ENCODE data around the gene TAF8.
"Not testable (repeated sequence)": the region's sequence is repeated elsewhere in the genome, so short reads cannot be mapped to it uniquely, and the experiment has no call there.

TAF8 gene

DNA sequence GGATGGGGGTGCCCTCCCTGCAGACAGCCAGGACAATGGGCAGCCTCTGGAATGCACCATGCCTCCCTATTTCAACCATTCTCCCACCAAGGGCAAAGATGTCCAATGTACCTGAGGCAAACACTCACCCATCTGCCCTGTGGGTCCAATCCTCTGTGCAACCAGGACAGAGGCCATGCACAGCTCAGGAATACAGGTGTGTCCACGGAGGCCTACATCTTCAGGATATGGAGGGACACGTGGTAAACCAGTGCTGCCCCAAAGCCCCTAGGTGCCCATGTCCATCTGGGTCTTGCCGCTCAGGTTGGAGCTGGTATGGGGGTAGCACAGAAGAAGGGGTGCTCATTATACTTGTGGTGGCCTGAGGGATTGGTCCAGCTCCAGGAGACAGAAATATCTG lies 20.4 kb upstream of the TAF8 start:
- H3K4me3 ChIP-seq (ENCODE audit: control insufficient read depth, low read depth, low read length) = no peak overlapping the region
- no peak for TF ChIP-seq CTCF (conservative IDR thresholded peaks at IDR 0.05; ENCODE audit: control insufficient read depth, insufficient read depth, low read depth, low read length)
- no peak for DNase-seq (ENCODE audit: low read depth)

- TF ChIP-seq CTCF (conservative IDR thresholded peaks at IDR 0.05; ENCODE audit: control insufficient read depth, insufficient read depth, low read depth, low read length) = no peak
- DNase-seq (ENCODE audit: low read depth) = no peak
- H3K4me3 ChIP-seq (ENCODE audit: control insufficient read depth, low read depth, low read length) = no peak overlapping the region
Measured at GRCh38 chr6:42030585-42031506, 19.5 kb upstream of the TAF8 start.

- DNase-seq (ENCODE audit: low read depth) = no peak
- no peak for TF ChIP-seq CTCF (conservative IDR thresholded peaks at IDR 0.05; ENCODE audit: control insufficient read depth, insufficient read depth, low read depth, low read length)
- no peak overlapping the region for H3K4me3 ChIP-seq (ENCODE audit: control insufficient read depth, low read depth, low read length)
Measured at GRCh38 chr6:42032366-42032765, 18.0 kb upstream of the TAF8 start.

- not testable (repeated sequence) for H3K4me3 ChIP-seq (ENCODE audit: control insufficient read depth, low read depth, low read length); DNase-seq (ENCODE audit: low read depth)
Measured at GRCh38 chr6:42037669-42038068, 12.7 kb upstream of the TAF8 start.

DNA sequence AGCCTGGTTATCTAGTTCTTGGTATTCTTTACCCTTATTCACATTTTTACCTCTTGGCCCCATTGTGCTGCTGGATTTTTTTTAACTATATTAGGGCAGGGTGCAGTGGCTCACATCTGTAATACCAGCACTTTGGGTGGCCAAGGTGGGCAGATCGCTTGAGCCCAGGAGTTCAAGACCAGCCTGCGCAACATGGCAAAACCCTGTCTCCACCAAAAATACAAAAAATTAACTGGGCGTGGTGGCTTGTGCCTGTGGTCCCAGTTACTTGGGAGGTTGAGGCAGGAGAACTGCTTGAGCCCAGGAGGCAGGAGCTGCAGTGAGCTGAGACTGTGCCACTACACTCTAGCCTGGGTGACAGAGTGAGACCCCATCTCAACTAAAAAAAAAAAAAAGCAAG lies 12.2 kb upstream of the TAF8 start:
- H3K4me3 ChIP-seq (ENCODE audit: control insufficient read depth, low read depth, low read length) = no peak overlapping the region
- no peak for TF ChIP-seq CTCF (conservative IDR thresholded peaks at IDR 0.05; ENCODE audit: control insufficient read depth, insufficient read depth, low read depth, low read length)
- no peak for DNase-seq (ENCODE audit: low read depth)

DNA sequence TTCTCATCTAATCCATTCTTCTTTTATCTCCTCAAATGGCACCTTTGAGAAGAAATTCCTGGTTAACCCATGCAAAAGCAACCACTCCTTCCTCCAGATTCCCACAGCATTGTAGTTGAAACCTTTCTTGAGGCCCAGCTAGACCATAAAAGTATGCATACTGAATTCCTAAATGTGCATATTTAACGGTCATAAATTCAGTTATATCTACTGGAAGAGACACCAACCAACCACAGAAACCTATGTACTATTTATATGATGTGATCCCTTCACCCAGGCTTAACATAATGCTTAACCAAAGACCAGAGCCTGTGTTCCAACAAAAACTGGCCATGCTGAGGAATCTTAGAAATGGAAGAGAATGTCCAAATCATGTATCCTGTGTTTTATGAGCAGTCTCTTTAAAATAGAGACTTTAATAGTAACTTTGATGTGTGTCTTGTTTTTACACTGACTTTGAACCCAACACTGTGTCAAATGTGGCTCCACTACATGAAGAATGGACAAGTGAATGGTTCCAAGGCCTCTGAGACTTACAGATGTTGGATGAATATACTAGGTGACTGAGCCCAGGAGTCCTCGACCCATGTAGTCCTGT lies 11.4 kb upstream of the TAF8 start:
- TF ChIP-seq CTCF (conservative IDR thresholded peaks at IDR 0.05; ENCODE audit: control insufficient read depth, insufficient read depth, low read depth, low read length) = no peak
- no peak overlapping the region for H3K4me3 ChIP-seq (ENCODE audit: control insufficient read depth, low read depth, low read length)
- DNase-seq (ENCODE audit: low read depth) = no peak

- no peak for TF ChIP-seq CTCF (conservative IDR thresholded peaks at IDR 0.05; ENCODE audit: control insufficient read depth, insufficient read depth, low read depth, low read length)
- no peak for DNase-seq (ENCODE audit: low read depth)
- H3K4me3 ChIP-seq (ENCODE audit: control insufficient read depth, low read depth, low read length) = no peak overlapping the region
Measured at GRCh38 chr6:42040856-42041480, 9.4 kb upstream of the TAF8 start.
